HG03103 (cell line): ENCODE measurements around the gene CYTH2.

Experiments used
- ATAC-seq: cut with Tn5 transposase; IDR thresholded peaks from one replicate; pipeline ENCODE4 v1.9.1; 2021; ENCODE audit warnings: low read depth; ENCODE audit not compliant: unreplicated experiment

Gene CYTH2

GRCh38 chr19:48492925-48493717, 24.0 kb downstream of the CYTH2 start:
- ATAC-seq: peak; percentile 52

DNA sequence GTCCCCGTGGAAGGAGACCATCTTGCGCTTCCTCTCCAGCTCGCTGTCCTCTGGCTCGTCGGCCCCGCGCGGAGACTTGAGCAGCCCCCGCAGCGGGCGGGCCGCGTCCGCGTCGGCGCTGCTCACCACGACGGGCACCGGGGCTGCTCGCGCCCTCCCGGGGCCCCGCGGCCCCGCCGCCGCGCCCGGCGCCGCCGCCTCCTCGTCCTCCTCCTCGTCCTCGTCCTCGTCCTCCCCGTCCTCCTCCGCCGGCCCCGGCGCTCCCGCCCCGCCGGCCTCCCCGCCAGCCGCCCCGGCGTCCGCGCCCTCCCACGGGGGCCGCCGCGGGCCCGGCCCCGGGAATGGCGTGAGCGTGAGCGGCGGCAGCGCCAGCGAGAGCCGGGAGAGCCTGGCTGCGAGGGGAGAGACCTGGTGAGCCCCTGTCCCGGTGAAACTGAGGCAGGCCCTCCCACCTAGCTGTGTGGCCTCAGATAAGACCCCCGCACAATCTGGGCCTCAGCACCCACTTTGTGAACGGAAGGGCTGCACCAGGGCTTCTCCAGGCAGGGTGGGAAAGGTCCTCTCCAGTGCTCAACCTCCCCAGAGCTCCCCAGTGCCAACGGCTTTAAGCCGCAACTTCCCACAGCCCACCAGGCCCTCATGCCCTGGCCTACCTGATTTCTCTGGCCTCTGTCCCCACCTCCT, 24.7 kb downstream of the CYTH2 start:
- no peak for ATAC-seq

DNA sequence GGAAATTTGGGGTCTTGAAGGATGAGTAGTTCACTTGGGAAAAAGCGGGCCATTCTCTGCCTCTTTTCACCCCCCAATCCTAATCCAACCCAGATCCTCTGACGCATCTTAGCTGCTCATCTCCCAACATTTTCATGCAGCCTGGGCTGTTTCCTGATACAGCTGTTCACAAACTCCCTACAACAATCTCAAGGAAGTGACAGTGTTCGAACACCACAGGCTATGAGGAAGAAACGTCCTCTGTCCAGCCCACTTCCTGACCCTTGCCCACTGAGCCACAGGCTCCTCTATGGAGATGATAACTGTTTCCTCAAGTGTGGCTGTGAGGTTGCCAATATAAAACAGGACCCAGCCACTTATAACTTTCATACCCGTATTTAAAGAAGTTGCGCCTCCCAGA, 26.2 kb downstream of the CYTH2 start:
- no peak for ATAC-seq

DNA sequence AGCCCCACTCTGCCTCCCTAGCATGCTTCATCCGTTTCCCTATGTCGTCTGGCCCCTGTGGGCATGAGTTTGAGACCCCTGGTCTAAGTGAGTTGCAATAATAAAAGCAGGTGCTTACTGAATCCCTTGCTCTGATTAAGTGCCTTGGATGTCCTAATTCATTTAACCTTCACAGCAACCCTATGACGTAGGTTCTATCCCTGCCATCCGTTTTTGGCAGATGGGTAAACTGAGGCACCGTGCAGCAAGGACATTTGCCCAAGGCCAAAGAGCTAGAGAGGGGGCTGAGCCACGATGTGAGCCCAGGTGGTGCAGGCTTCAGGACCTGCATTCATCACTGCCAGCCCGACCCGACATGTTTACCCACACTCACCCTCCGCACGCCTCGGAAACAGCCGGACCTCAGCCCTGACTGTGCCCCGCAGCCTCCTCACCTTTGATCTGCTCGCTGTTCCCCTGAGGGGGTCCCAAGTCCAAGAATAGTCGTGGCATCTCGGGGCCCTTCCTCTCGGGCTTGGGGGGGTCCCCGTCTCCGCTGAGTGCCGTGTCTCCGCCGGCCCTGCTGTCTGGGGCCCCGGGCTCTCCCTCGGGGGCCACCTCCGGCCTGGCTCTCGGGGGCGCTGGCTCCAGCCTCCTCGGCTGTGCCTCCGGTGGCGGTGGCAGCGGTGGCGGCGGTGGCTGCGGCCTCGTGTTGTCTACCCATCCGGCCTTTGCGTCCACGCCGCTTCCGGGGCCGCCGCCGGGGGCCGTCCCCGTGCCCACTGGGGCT, 28.0 kb downstream of the CYTH2 start:
- ATAC-seq: no peak

- ATAC-seq: no peak
Observed at GRCh38 chr19:48497728-48498594, 28.8 kb downstream of the CYTH2 start.

GRCh38 chr19:48498595-48499311, 29.6 kb downstream of the CYTH2 start:
- ATAC-seq: no peak

- ATAC-seq: no peak
Observed at GRCh38 chr19:48499316-48500090, 30.3 kb downstream of the CYTH2 start.

DNA sequence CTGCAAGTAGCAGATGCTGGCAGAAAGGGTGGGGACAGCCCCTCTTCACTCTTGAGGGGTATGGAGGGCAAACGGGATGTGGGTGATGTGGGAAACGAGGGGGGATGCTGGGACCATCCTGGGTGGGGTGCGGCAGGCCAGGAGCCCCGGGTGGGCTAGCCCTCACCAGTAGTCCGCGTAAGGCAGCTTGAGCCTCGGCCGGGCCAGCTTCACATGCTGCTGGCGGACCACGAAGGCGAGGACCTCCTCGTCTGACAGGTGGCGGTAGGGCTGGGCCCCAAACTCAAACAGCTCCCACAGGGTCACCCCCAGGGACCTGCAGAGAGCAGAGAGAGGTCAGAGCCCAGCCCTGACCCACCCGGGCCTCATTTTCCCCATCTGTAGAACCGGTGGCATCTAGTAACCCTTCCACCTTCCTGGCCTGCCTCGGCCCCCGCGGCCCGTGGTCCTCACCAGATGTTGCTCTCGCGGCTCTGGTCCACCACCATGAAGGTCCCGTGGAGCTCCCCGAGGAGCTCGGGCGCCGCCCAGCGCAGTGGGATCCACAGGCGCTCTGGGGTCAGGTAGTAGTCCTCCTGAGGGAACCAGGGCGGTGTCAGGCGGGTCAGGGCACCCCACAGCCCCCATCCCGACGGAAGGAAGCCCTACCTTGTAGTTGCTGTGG, 31.8 kb downstream of the CYTH2 start:
- no peak for ATAC-seq

- ATAC-seq: no peak
Observed at GRCh38 chr19:48501494-48502349, 32.6 kb downstream of the CYTH2 start.

GRCh38 chr19:48502350-48503018, 33.3 kb downstream of the CYTH2 start:
- no peak for ATAC-seq

DNA sequence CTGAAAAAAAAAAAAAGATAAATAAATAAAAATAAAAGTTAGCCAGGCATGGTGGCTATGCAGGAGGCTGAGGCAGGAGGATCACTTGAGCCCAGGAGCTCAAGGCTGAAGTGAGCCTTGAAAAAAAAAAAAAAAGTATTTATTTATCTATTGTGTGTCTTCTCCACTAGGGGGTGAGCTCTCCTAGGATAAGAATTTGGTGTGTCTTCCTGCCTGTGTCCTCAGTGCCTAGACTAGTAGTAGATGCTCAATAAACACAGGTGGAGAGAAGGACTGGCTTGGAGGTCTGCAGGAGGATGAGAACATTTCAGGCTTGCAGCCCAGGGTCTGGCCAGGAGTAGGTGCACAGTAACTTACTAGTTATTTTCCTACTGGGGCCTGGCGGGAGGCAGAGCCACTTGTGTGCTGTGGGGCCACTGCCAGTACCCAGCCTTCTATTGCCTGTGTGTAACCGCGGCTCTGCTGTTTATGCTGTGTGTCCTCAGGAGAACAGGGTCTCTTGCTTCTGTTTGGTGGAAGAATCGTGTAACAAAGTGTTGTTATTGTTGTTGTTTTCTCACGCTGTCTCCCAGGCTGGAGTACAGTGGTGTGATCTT, 37.1 kb downstream of the CYTH2 start:
- ATAC-seq: no peak

DNA sequence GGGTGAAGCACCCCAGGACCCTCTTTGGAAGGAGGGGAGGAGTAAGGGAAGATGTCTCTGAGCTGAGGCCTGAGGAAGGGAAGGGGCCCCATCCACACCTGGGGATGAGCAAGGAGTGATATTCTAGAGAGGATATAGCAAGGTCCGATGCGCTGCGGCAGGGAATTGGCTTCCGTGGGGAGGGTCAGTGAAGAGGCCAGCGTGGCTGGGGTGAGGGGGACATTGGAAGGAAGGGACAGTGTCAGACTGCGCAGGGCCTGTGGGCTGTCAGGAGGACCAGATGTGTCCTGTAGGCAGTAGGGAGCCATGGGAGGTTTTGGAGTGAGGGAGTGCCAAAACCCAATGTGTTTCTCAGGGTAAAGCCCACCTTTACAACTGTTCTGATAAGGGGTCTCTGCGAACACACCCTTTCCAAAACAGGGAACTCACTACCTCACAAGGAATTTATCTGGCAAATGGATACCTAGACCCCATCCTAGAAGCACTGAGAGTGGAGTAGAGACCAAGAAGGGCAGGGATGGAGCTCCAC, 38.8 kb downstream of the CYTH2 start:
- no peak for ATAC-seq

DNA sequence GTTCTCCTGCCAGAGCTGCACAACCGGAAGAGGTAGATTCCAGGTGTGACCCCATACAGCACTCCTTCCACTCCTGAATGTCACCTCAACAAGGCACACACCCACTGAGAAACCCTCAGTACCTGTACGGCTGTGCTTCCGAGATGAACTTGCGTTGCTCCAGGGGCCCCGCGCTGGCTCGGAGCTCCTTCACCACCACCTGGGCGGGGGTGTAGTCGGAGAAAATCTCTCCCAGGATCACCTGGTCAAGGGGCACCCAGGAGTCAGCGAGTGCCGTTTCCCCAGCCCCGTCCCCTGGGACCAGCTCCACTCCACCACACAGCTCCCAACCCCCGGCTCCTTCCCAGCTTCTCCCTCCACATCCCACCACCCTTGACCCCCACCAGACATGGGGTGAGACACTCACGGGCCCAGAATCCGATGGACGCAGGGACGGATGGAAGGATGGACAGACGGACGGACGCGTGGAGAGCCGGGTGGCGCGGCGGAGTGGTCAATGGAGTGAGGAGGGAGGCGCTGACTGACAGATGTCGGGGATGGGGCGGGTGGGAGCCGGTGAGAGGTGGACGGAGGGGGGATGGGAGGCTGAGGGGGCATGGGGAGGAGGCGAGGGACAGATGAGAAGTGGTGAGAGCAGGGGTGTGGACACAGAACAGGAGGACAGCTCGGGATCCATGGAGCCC, 39.7 kb downstream of the CYTH2 start:
- no peak for ATAC-seq

DNA sequence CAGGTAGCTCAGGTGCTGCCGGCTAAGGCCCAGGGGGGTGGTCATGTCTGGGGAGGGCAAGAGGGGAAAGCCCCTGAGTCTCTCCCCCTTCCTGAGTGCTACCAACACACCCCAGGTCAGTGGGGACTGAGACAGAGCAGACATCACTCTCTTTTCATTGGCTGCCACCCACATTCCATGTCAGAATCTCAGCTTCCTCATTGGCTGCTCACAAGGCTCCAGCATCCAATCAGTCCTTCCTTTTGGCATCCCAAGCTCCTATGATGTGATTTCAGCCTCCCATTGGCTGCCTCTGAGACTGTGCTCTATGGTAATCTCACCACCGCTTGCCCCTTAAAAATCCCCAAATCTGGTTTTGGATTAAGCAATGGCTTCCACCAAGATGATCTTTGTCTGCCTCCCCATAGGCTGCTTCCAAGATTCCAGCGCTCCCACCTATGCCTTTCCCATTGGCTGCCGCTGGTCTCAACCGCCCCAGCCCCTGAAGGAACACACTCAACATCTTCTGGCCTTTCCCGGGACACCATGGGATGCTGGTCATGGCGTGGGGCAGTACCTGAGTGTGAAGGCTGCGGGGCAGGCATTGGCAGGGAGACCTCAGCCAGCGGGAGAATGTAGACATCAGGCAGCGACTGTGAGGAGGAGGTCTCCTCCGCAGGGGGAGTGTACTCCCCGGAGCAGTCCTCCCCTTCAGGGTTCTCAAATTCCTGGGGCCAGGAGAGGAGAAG, 40.5 kb downstream of the CYTH2 start:
- no peak for ATAC-seq
